NCI-H446 treated with DMSO at 0.1 percent for 48 hours (cell line): ENCODE results near the gene CHCHD6.

Source experiments
- DNase-seq: peaks from one replicate; lab custom pipeline; 2025; lab: John Stamatoyannopoulos, UW

Gene CHCHD6

DNA sequence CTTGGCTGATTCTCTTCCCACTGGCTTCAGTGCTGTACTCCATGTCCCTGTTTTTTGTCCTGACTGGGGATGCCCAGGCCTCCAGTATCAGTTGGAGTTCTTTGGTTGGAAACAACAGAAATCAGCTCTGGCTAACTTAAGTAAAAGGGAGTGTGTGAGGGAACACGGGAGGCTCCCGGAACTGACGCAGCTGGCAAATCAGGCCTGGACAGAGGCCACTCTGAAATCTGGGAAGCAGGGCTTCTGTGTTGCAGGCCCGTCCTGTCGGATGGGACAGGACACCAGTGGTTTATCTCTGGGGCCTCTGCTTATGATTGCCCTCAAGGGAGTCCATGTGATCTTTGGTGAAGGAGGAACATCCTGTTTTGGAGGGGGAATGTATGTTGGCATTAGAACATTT lies 124.3 kb downstream of the CHCHD6 start:
- DNase-seq: no peak

- DNase-seq: no peak
Measured at GRCh38 chr3:126832933-126833332, 128.9 kb downstream of the CHCHD6 start.

- DNase-seq: no peak
Measured at GRCh38 chr3:126834596-126835471, 130.8 kb downstream of the CHCHD6 start.

DNA sequence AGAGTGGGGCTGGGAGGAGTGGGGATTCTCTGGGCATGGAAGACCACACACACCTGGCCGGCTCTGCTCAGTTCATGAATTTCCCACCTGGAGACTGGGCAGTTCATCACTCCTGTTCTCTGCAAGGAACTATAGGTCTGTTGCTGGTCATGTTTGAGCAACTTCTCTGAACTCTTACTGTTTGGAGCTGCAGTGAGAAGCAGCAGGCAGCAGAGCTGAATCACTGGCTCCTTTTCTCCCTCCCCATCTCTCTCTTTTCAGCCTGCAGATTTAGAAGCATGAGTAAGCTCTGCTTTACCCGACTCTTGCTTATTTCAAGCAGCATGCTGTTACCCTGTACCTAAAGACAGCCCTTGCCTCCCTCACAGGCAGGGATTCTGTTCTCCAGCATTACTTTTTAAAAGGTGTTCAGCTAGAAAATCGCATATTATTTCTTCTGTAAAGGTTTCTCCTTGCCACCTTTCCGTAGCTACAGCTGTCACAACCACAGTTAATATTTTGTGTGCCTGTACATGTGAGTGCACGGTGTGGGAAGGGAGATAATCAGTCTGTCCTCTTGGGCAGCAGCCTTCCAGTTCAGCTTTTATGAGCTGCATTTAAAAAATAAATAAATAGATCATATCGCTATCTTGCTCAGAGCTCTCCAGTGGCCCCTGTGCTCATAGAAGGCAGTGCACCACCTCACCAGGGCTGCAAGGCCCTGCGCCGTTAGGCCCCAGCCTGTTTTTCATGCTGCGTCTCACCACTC lies 131.6 kb downstream of the CHCHD6 start:
- no peak for DNase-seq

DNA sequence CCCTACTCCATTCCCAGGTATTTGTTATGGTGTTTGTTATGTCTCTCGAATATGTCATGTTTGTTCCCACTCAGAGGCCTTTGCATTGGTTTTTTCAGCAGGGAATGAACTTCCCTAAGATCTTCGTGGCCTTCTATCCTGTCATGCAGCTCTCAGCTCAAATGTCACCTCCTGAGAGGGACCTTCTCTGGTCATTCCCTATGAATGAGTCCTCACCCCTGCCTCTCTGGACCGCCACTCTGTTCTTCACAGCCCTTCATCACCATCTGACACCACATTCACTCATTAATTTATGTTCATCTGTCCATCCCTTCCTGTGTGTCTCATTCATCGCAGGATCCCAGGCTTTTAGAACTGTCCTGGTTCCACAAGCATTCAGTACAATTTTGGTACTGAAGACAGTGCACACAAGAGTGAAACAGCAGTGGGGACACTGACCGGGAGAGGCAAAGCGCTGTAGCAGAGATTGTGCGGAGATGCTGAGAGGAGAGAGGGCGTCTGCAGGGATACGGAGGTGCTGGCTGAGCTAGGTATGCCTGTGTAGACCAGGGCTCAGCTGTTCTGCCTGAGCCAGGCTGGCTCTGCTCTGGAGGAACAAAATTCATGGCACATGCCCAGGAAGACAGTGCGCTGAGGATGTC lies 132.3 kb downstream of the CHCHD6 start:
- DNase-seq: no peak

GRCh38 chr3:126837773-126838172 lies 133.7 kb downstream of the CHCHD6 start:
- no peak for DNase-seq

- no peak for DNase-seq
Measured at GRCh38 chr3:126845920-126846715, 142.1 kb downstream of the CHCHD6 start.

GRCh38 chr3:126847061-126847460 lies 143.0 kb downstream of the CHCHD6 start:
- DNase-seq: no peak

GRCh38 chr3:126848991-126849390 lies 145.0 kb downstream of the CHCHD6 start:
- no peak for DNase-seq

- no peak for DNase-seq
Measured at GRCh38 chr3:126849768-126850167, 145.7 kb downstream of the CHCHD6 start.

DNA sequence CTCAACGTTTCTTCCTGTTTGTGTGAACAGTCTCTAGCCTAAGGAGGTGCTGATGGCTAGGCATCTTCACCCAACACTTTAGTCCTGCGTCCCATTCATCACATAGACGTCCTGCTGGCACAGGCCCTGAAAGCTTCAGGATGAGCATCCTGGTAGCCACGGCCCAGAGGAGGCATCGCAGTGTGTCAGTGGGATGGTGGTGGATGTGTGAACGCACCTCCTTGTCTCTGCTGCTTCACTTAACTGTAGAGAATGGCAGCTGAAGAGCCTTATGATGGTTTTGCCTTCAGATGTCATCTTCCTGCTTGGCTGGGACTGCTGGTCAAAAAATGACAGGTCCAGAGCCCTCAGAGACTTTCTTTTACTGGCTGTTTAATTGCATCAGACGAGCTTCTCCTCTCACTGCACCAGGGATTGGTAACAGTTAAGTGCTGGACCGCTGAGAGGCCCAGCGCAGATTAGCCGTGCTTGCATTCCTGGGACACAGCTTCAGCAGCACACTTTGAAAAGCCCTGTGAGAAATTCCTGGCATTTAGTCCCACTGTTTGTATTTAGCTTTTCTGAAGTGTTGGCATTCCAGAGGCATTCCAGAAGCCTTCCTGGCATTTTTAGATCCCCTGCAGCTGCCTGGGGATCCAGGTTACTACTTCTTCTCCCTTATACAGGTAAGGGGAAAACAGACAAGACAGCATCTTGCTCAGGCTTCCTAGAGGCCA lies 146.5 kb downstream of the CHCHD6 start:
- DNase-seq: no peak

- DNase-seq: no peak
Measured at GRCh38 chr3:126851382-126851781, 147.3 kb downstream of the CHCHD6 start.

DNA sequence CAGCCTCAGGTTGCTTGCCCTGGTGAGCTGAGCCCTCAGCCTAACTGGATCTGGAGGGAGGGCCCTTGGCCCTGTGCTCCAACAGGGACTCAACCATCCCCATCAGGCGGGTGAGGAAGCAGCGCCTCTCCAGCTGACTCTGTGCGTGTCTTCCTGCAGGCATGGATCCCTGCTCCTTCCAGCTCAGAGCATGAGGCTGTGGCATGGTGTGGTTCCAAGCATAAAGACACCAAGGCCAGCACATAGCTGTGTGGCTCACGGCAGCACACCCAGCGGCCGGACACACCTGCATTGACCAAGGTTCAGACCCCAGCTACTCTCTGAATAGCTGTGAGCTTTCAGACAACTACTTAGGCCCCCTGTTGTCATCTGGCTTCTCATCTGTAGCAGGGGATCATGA lies 147.9 kb downstream of the CHCHD6 start:
- no peak for DNase-seq

DNA sequence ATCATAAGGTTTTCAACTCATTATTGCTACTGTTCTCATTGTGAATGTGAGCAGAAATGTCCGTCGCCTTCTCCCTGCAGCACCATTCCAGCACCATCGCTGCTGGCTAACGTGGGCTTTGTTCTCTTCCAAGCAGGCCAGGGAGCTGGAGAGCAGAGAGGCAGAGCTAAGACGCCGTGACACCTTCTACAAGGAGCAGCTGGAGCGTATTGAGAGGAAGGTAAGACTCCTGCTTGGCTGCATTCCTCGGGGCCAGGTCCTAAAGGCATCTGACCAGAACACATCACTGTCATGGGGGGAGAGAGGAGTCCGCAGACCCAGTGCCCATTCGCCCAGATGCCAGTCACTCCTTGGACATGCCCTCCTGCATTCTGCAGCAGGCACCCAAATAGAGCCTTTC lies 148.5 kb downstream of the CHCHD6 start:
- DNase-seq: no peak

- DNase-seq: no peak
Measured at GRCh38 chr3:126854666-126855065, 150.6 kb downstream of the CHCHD6 start.

- DNase-seq: no peak
Measured at GRCh38 chr3:126855374-126855773, 151.3 kb downstream of the CHCHD6 start.

DNA sequence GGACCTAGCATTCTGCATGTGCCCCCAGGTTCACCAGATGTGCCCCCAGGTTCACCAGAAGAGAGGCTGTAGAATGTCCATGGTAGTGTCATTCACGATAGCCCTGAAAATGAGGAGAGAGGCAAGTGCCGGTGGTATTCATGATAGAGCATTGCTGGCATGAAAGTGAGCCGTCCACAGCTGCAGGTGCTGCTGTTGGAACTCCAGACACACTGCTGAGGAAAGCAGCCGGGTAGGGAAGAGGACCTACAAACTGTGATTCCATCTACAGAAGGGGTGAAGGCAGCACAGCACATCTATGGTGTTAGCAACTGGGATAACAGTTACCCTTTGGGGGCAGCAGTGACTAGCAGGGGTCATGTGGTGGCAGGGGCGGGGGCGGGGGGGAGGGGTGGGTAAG lies 153.9 kb downstream of the CHCHD6 start:
- DNase-seq: no peak

- DNase-seq: no peak
Measured at GRCh38 chr3:126858401-126858800, 154.4 kb downstream of the CHCHD6 start.

GRCh38 chr3:126858887-126859286 lies 154.8 kb downstream of the CHCHD6 start:
- DNase-seq: no peak

DNA sequence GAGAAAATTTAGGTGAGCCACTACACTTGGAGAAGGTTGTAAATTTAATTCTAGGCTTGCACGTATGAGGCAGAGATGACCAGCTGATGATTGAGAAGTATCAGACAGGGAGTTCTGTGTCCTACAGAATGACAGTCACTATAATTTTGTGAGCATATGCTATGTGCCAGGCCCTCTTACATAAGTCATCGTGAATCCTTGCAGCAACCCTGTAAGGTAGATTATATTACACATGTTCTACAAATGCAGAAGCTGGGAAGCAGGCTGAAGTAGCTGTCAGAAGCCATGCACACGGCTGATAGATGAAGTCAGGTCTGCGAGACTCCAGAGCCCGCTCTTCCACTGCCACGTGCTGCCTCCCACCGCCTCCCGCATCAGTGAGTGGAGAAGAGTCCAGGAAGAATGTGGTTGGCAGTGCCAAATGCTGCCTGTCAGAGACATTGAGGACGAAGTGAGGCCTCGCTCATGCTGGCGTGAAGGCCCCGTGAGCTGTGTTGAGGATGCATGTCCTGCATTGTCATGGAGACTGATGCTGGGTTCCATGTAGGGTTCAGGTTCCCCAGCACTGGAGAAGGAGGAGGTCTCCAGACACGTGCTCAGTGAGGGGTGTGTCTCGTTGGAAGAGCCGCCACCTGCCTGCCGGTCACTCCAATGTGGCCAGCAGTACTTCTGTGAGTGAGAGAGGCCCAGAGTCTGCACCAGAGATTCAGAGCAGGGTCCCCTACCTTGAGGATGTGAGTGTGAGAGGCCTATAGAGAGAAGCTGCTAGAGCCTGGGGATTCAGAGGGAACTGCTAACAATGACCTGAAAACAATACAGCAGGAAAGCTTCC lies 155.6 kb downstream of the CHCHD6 start:
- DNase-seq: no peak
